SK-N-SH treated with all-trans-retinoic acid at 6 μM for 48 hours (cell line): ENCODE data around the gene UNC45A.

Experiments
- ARNTL ChIP-seq: fragments of 450-650 bp; formaldehyde crosslinking; IDR thresholded peaks from 2 replicates; pipeline ENCODE4 v1.5.0; 2020; ENCODE audit warnings: low read depth, mild to moderate bottlenecking, moderate library complexity, borderline replicate concordance
- ESRRG ChIP-seq: fragments of 250-450 bp; sonication (Bioruptor Pico); IDR thresholded peaks from 2 replicates; pipeline ENCODE4 v1.6.1; 2021; ENCODE audit warnings: mild to moderate bottlenecking
- GLIS3 ChIP-seq: fragments of 250-450 bp; sonication (Bioruptor Pico); IDR thresholded peaks from 2 replicates; pipeline ENCODE4 v1.5.0; 2020; ENCODE audit warnings: mild to moderate bottlenecking, moderate library complexity
- OSR1 ChIP-seq: fragments of 250-450 bp; sonication (Bioruptor Pico); IDR thresholded peaks from 2 replicates; pipeline ENCODE4 v1.8.0; 2022; ENCODE audit warnings: moderate library complexity, mild to moderate bottlenecking, inconsistent platforms
- PATZ1 ChIP-seq: fragments of 250-450 bp; sonication (Bioruptor Pico); IDR thresholded peaks from 2 replicates; pipeline ENCODE4 v1.8.0; 2020; ENCODE audit warnings: mild to moderate bottlenecking, moderate library complexity, borderline replicate concordance
- ZFP3 ChIP-seq: fragments of 250-450 bp; sonication (Bioruptor Pico); IDR thresholded peaks from 2 replicates; pipeline ENCODE4 v1.5.0; 2020; ENCODE audit warnings: mild to moderate bottlenecking, moderate library complexity
- ZFP30 ChIP-seq: fragments of 450-650 bp; formaldehyde crosslinking; IDR thresholded peaks from 2 replicates; pipeline ENCODE4 v1.5.0; 2022; ENCODE audit warnings: mild to moderate bottlenecking, moderate library complexity
- ZNF8 ChIP-seq: fragments of 450-650 bp; formaldehyde crosslinking; IDR thresholded peaks from 2 replicates; pipeline ENCODE4 v1.5.0; 2020; ENCODE audit warnings: mild to moderate bottlenecking, moderate library complexity

- TF ChIP-seq ZFP3 (CRISPR knock-in tag): no peak
- TF ChIP-seq ZFP30 (CRISPR knock-in tag): no peak
- no peak for TF ChIP-seq ESRRG (CRISPR knock-in tag)
- no peak for TF ChIP-seq GLIS3 (CRISPR knock-in tag)
- TF ChIP-seq OSR1 (CRISPR knock-in tag): no peak
- TF ChIP-seq ZNF8: no peak
- TF ChIP-seq ARNTL (CRISPR knock-in tag): no peak
- TF ChIP-seq PATZ1 (CRISPR knock-in tag): no peak
Measured at GRCh38 chr15:90989040-90989768, 54.1 kb downstream of the UNC45A start.
